BLaER1 treated with 17β-estradiol and CSF1 and Interleukin-3, amounts not matched to agents 10 nM and 100 nM (cell line): Measurements from ENCODE around the gene BCL7A.

Experiments used
- H3K27ac ChIP-seq, 11 experiments: shearing (Covaris generic); formaldehyde crosslinking; 2 replicates each; pipeline ENCODE4 v1.8.1; 2022
- H3K27me3 ChIP-seq, 11 experiments: shearing (Covaris generic); formaldehyde crosslinking; 2 replicates each; pipeline ENCODE4 v1.8.1; 2022
- H3K36me3 ChIP-seq, 11 experiments: shearing (Covaris generic); formaldehyde crosslinking; 2 replicates each; pipeline ENCODE4 v1.8.1; 2022
- H3K4me1 ChIP-seq, 10 experiments: shearing (Covaris generic); formaldehyde crosslinking; 2 replicates each; pipeline ENCODE4 v1.8.1; 2022
- H3K4me2 ChIP-seq, 11 experiments: shearing (Covaris generic); formaldehyde crosslinking; 2 replicates each; pipeline ENCODE4 v1.8.1; 2022
- H3K4me3 ChIP-seq, 10 experiments: shearing (Covaris generic); formaldehyde crosslinking; 2 replicates each; pipeline ENCODE4 v1.8.1; 2022
- H3K9ac ChIP-seq, 11 experiments: shearing (Covaris generic); formaldehyde crosslinking; 2 replicates each; pipeline ENCODE4 v1.8.1; 2022
- H3K9me3 ChIP-seq, 11 experiments: shearing (Covaris generic); formaldehyde crosslinking; replicated peaks in 1 of 11; 2 replicates each; pipeline ENCODE4 v1.8.1; 2022
- H4K20me1 ChIP-seq, 11 experiments: shearing (Covaris generic); formaldehyde crosslinking; 2 replicates each; pipeline ENCODE4 v1.8.1; 2022
- Cebpa-rat ChIP-seq, 11 experiments: shearing (Covaris generic); IDR thresholded peaks; 2 replicates each; pipeline ENCODE4 v1.8.1; 2022

BCL7A gene

DNA sequence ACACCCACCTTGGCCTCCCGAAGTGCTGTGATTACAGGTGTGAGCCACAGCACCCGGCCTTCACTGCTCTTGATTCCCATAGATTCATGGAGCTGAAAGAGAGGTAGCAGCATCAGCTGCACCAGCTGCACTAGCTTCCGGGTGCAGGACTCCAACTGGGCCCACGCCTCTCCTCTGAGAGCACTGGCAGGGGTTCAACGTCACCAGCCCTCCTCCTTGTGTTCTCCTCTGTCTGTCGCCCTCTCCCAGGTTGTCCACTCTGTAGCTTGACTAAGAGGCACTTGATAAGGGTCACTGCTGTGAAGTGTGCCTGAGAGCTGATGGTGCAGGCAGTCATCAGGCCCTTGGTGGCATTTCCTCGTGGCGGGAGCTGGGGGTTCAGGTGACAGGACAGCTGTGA lies 85.2 kb downstream of the BCL7A start:
- H3K4me2 ChIP-seq = peak overlapping the region in 10 of 11 experiments; percentile 14 to 90 (median 56); a peak in 14 of 22 replicates
- H3K27me3 ChIP-seq = no peaks in the 10 kb centered on the region
- peaks cover 76 to 100% (median 99%) of the 10 kb centered on the region in 11 experiments for H4K20me1 ChIP-seq
- peak overlapping the region in 3 of 11 experiments; percentile 0 to 15 (median 3); a peak in 2 of 22 replicates for H3K9ac ChIP-seq
- no peak for TF ChIP-seq Cebpa-rat (IDR thresholded peaks at IDR 0.05)
- peaks cover 0 to 47% (median 15%) of the 10 kb centered on the region in 11 experiments; a peak in 12 of 22 replicates for H3K36me3 ChIP-seq
- H3K27ac ChIP-seq = no peak overlapping the region
- no peak overlapping the region for H3K4me3 ChIP-seq
- no peaks in the 10 kb centered on the region; a peak in 1 of 22 replicates for H3K9me3 ChIP-seq
- peaks cover 67 to 93% (median 72%) of the 10 kb centered on the region in 10 experiments for H3K4me1 ChIP-seq

GRCh38 chr12:122107261-122107660 lies 85.6 kb downstream of the BCL7A start:
- peak overlapping the region in 4 of 11 experiments; percentile 3 to 30 (median 21); a peak in 3 of 22 replicates for H3K9ac ChIP-seq
- H3K4me1 ChIP-seq = peaks cover 66 to 92% (median 72%) of the 10 kb centered on the region in 10 experiments
- H4K20me1 ChIP-seq = peaks cover 81 to 100% (median 100%) of the 10 kb centered on the region in 11 experiments
- H3K36me3 ChIP-seq = peaks cover 0 to 45% (median 14%) of the 10 kb centered on the region in 11 experiments; a peak in 12 of 22 replicates
- no peak for TF ChIP-seq Cebpa-rat (IDR thresholded peaks at IDR 0.05)
- peak overlapping the region; percentile 31 to 90 (median 74); a peak in 19 of 22 replicates for H3K4me2 ChIP-seq
- no peak overlapping the region for H3K4me3 ChIP-seq
- H3K27ac ChIP-seq = no peak overlapping the region
- H3K27me3 ChIP-seq = no peaks in the 10 kb centered on the region
- no peaks in the 10 kb centered on the region; a peak in 1 of 22 replicates for H3K9me3 ChIP-seq

DNA sequence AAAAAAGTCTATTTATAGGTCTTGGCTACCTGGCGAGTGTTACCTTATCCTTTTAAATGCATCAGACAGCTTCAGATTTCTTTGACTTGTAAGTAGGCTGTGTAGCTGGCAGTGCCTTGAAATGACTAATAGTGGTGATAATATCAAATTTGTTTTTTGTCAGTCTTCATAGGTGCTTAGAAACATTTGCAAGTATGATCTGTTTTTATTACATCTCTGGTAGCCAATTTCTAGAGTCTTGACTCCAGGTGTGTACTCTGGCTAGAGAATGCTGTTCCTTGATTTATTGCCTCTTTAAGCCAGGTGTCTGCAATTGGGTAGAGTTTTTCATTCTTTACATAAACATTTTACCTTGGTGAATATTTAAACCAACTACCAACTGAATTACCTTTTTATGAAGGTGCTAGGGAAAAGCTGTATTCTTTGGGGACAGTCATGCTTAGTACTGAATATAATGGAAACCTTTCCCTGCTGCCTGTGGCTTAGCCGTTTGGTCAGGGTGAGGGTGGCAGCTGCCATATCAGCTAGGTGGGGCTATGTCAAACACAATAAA lies 89.5 kb downstream of the BCL7A start:
- Histone ChIP-seq H4K20me1 (peaks cover 74 to 100% (median 99%) of the 10 kb centered on the region in 11 experiments), H3K9ac (no peak overlapping the region), H3K4me3 (no peak overlapping the region), H3K27me3 (no peaks in the 10 kb centered on the region), H3K9me3 (no peaks in the 10 kb centered on the region), H3K27ac (no peak overlapping the region), H3K4me1 (peaks cover 34 to 53% (median 45%) of the 10 kb centered on the region in 10 experiments), H3K4me2 (peak overlapping the region in 2 of 11 experiments; percentile 1 to 14; a peak in 1 of 22 replicates), H3K36me3 (peaks cover 13 to 65% (median 37%) of the 10 kb centered on the region in 11 experiments; a peak in 20 of 22 replicates)
- no peak for TF ChIP-seq Cebpa-rat (IDR thresholded peaks at IDR 0.05)
